K562 (cell line): Measurements from ENCODE around the gene TRUB2. TPM values are rescaled to one million over a fixed set of nuclear protein-coding genes. Genes with fewer than 3 reads are reported as not detected.

Source experiments
- ATF1 ChIP-seq, 2 experiments: fragments of 450-650 bp in 1 of 2; IDR thresholded peaks; 2 replicates each; pipeline ENCODE4 v1.6.1; 2016; ENCODE audit warnings: missing compliant biosample characterization in 1 of 2, missing genetic modification characterization in 1 of 2
- CEBPG ChIP-seq, 3 experiments: fragments of 200-800 bp in 1 of 3; sonication (Bioruptor generic) in 1 of 3; sonication (generic) in 1 of 3; formaldehyde crosslinking in 1 of 3; IDR thresholded peaks in 2 of 3; conservative IDR thresholded peaks in 1 of 3; 2 replicates each; pipeline versions ENCODE4 v1.6.1 to v1.8.0; 2016 to 2022; ENCODE audit warnings: missing compliant biosample characterization in 2 of 3, missing genetic modification characterization in 2 of 3, mild to moderate bottlenecking in 1 of 3, missing genetic modification reagents in 1 of 3
- HNRNPLL ChIP-seq: fragments of 200-400 bp; formaldehyde crosslinking; IDR thresholded peaks from 2 replicates; pipeline ENCODE4 v1.6.1; 2017; ENCODE audit warnings: low read length, low read depth, mild to moderate bottlenecking; ENCODE audit not compliant: poor library complexity, severe bottlenecking
- MXD1 ChIP-seq: fragments of 250-450 bp; sonication (Bioruptor Pico); IDR thresholded peaks from 2 replicates; pipeline ENCODE4 v1.8.0; 2021; ENCODE audit warnings: borderline replicate concordance, mild to moderate bottlenecking, moderate library complexity; ENCODE audit not compliant: poor library complexity, severe bottlenecking
- MXI1 ChIP-seq: IDR thresholded peaks from 2 replicates; pipeline ENCODE4 v1.6.1; 2011; ENCODE audit warnings: low read depth, mild to moderate bottlenecking, improper control_type of control experiment, low read length
- NCOA6 ChIP-seq: fragments of 450-650 bp; IDR thresholded peaks from 2 replicates; pipeline ENCODE4 v1.6.1; 2017; ENCODE audit warnings: mild to moderate bottlenecking
- PHF8 ChIP-seq: fragments of 200-600 bp; sonication (generic); IDR thresholded peaks from 2 replicates; pipeline ENCODE4 v1.6.1; 2012; ENCODE audit warnings: mixed run types, mild to moderate bottlenecking, inconsistent platforms, low read length, moderate library complexity, borderline replicate concordance
- POLR3G ChIP-seq: IDR thresholded peaks from 2 replicates; pipeline ENCODE4 v1.6.1; 2011; ENCODE audit not compliant: insufficient read length, insufficient replicate concordance; ENCODE audit errors: extremely low read depth
- RBBP5 ChIP-seq: fragments of 200-600 bp; sonication (generic); IDR thresholded peaks from 2 replicates; pipeline ENCODE4 v1.6.1; 2012; ENCODE audit warnings: borderline replicate concordance, mild to moderate bottlenecking, low read length, control low read depth, inconsistent platforms; ENCODE audit not compliant: insufficient read depth, poor library complexity, severe bottlenecking
- TARDBP ChIP-seq: fragments of 450-650 bp; IDR thresholded peaks from 2 replicates; pipeline ENCODE4 v1.6.1; 2016
- TCF15 ChIP-seq: fragments of 250-450 bp; sonication (Bioruptor Pico); IDR thresholded peaks from 2 replicates; pipeline ENCODE4 v1.8.0; 2022; ENCODE audit warnings: moderate library complexity, mild to moderate bottlenecking, inconsistent platforms
- TRIM24 ChIP-seq, 2 experiments: fragments of 450-650 bp; IDR thresholded peaks; 2 replicates each; pipeline ENCODE4 v1.6.1; 2016
- WHSC1 ChIP-seq: IDR thresholded peaks from one replicate; pipeline ENCODE4 v1.6.1; 2012; ENCODE audit warnings: low read length, control low read depth, inconsistent platforms
- XRCC5 ChIP-seq: fragments of 200-400 bp; formaldehyde crosslinking; IDR thresholded peaks from 2 replicates; pipeline ENCODE4 v1.6.1; 2017; ENCODE audit warnings: low read depth, mild to moderate bottlenecking, low read length
- ZFP91 ChIP-seq: sonication (generic); formaldehyde crosslinking; IDR thresholded peaks from 2 replicates; pipeline ENCODE4 v1.8.0; 2022; ENCODE audit warnings: mild to moderate bottlenecking, missing genetic modification reagents
- ZNF274 ChIP-seq: IDR thresholded peaks from 2 replicates; pipeline ENCODE4 v1.6.1; 2011; ENCODE audit warnings: low read depth, mild to moderate bottlenecking, low read length, moderate library complexity, borderline replicate concordance
- ZNF445 ChIP-seq: fragments of 250-450 bp; sonication (Bioruptor Pico); IDR thresholded peaks from 2 replicates; pipeline ENCODE4 v1.4.0; 2020; ENCODE audit warnings: low read depth, mild to moderate bottlenecking, moderate library complexity
- ZSCAN29 ChIP-seq: fragments of 450-650 bp; IDR thresholded peaks from 2 replicates; pipeline ENCODE4 v1.6.1; 2017
- polyA plus RNA-seq, 8 experiments: library from polyadenylated mRNA; depleted of rRNA in 4 of 8; stranded (reverse) in 5 of 8; unstranded in 3 of 8; fragments of >200 nt; fragmentation: Nextera tagmentation in 2 of 8; fragmentation: Illumina TruSeq in 1 of 8; extraction: Ambion mirVana in 2 of 8; extraction: Trizol in 1 of 8; gene quantifications; 2 replicates each; pipeline versions ENCODE4 v1.2.1 to v1.2.3, GENCODE V29; 2011 to 2014; ENCODE audit warnings: inconsistent platforms in 1 of 8, missing spikeins in 1 of 8
- total RNA-seq, 7 experiments: library from RNA; depleted of rRNA in 6 of 7; stranded (reverse); fragments of >200 nt in 6 of 7; fragmentation: Illumina TruSeq in 2 of 7; extraction: Trizol in 2 of 7; gene quantifications; 2 replicates each; pipeline versions ENCODE4 v1.2.1 to v1.2.3, GENCODE V29; 2011 to 2021; ENCODE audit warnings: low replicate concordance in 1 of 7
- TF ChIP-seq, protein P1 (sequence below): sonication (generic); formaldehyde crosslinking; IDR thresholded peaks from 2 replicates; pipeline ENCODE4 v1.8.1; 2023; ENCODE audit warnings: mild to moderate bottlenecking, missing genetic modification reagents
- TF ChIP-seq, protein P2 (sequence below): sonication (generic); formaldehyde crosslinking; IDR thresholded peaks from 2 replicates; pipeline ENCODE4 v1.8.0; 2022; ENCODE audit warnings: missing genetic modification reagents, mild to moderate bottlenecking, borderline replicate concordance
- TF ChIP-seq, protein P3 (sequence below): sonication (generic); formaldehyde crosslinking; IDR thresholded peaks from 2 replicates; pipeline ENCODE4 v1.9.0; 2022; ENCODE audit warnings: mild to moderate bottlenecking, missing genetic modification reagents

TRUB2 gene
- total and polyA plus RNA-seq, 9 of the 15 experiments (the other 6 are each of a cell fraction or from before 2014, with no cell fraction given), result 9.3 to 110 (median 63.0) TPM

DNA sequence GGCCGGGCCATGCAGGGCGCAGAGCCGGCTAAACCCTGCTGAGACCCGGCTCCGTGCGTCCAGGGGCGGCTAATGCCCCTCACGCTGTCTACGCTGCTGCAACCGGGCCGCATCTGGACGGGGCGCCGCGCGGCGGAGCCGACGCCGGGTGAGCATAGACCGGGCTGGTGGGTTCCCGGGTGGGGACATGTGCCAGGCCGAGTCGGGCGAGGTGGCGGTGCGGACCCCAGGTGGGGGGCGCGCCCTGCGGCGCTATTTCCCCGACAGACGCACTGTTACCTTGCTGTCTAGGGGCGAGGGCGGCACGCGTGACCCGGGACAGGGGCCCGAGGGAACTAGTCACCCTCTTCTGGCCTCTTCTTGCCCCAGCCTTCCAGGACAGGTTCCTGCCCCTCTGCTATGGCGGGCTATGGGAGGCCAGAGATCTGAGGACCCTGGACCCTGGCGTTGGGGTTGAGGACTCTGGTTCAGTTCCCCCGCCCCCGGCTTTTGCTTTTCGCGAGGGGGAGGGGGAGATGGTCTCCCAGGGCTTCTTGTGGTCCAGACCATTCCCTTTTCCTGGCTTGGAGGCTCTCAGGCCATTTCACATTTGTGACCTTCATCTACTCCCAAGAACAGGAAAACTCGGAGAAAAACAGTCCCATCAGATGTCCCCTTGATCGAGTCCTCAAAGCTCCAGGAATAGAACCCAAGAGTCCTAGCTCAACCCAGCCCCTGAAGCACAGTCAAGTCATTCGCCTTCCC, 18.6 kb upstream of the TRUB2 start (continued):
- TF ChIP-seq ZFP91 (no peak), MXD1 (CRISPR knock-in tag) (no peak), TRIM24 (IDR thresholded peaks at IDR 0.05) (peak in 1 of 2 experiments; percentile 67; a peak in 1 of 4 replicates), CEBPG (CRISPR knock-in tag; IDR thresholded peaks at IDR 0.05) (no peak), CEBPG (tag; conservative IDR thresholded peaks at IDR 0.05 in 1 of 2, IDR thresholded peaks at IDR 0.05 in 1 of 2) (no peak), PHF8 (peak; percentile 17; the same call in 1 of the 2 replicates), WHSC1 (no peak), TCF15 (CRISPR knock-in tag) (no peak), ZSCAN29 (peak; percentile 92), MXI1 (no peak), RBBP5 (peak; percentile 83), HNRNPLL (peak; percentile 91), ATF1 (CRISPR knock-in tag; IDR thresholded peaks at IDR 0.05) (peak; percentile 27; the same call in 1 of the 2 replicates), ATF1 (tag; IDR thresholded peaks at IDR 0.05) (0 out of 2 replicates have a peak, but pooled peaks have one; percentile 24), TARDBP (no peak), XRCC5 (no peak), NCOA6 (no peak), ZNF274 (no peak), ZNF445 (CRISPR knock-in tag) (no peak), POLR3G (no peak)
- TF ChIP-seq, protein P1, sequence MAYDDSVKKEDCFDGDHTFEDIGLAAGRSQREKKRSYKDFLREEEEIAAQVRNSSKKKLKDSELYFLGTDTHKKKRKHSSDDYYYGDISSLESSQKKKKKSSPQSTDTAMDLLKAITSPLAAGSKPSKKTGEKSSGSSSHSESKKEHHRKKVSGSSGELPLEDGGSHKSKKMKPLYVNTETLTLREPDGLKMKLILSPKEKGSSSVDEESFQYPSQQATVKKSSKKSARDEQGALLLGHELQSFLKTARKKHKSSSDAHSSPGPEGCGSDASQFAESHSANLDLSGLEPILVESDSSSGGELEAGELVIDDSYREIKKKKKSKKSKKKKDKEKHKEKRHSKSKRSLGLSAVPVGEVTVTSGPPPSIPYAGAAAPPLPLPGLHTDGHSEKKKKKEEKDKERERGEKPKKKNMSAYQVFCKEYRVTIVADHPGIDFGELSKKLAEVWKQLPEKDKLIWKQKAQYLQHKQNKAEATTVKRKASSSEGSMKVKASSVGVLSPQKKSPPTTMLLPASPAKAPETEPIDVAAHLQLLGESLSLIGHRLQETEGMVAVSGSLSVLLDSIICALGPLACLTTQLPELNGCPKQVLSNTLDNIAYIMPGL (CRISPR knock-in tag), result no peak
- TF ChIP-seq, protein P2, sequence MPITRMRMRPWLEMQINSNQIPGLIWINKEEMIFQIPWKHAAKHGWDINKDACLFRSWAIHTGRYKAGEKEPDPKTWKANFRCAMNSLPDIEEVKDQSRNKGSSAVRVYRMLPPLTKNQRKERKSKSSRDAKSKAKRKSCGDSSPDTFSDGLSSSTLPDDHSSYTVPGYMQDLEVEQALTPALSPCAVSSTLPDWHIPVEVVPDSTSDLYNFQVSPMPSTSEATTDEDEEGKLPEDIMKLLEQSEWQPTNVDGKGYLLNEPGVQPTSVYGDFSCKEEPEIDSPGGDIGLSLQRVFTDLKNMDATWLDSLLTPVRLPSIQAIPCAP (CRISPR knock-in tag), result no peak
- TF ChIP-seq, protein P3, sequence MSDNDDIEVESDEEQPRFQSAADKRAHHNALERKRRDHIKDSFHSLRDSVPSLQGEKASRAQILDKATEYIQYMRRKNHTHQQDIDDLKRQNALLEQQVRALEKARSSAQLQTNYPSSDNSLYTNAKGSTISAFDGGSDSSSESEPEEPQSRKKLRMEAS (CRISPR knock-in tag), result no peak
